ENCODE results near the gene ZNF587. TPM values are rescaled to one million over a fixed set of nuclear protein-coding genes. Genes with fewer than 3 reads are reported as not detected.

The ZNF587 gene
- total RNA-seq, 4 donors from 2014 or later = 13.2 to 27.5 (median 16.3) TPM

DNA sequence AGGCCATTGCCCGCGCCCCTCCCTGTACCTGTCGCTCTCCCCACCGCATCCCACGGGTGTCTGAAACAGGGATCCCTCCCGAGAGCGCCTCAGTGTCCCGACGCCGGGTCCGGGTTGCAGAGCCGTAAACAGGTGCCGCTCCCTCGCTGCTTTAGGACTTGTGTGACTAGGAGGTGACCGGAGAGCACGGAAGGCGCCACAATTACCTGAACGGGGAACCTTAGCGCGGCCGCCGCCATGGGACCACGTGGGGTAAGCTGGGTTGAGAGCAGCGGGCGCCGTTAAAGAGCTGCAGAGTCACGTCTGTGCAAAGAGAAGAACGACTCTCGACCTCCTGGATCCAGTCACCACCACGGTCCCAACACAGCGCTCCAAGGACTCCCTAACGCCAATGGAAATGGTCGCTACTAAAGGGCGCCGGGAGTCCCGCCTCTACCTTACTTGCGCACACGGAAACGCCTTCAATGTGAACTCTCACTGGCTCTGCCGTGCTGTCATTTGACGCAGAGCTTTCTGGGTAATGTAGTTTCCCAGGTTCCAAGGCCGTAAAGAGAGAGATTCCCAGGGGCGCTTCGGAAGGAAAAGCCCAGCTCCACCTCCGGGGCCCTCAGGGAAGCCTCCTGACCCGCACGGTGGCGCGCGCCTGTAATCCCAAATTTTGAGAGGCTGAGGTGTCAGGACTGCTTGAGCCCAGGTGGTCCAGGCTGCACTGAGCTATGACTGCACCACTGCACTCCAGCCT, 35.0 kb upstream of the ZNF587 start, which contains the start of gene ZNF552:
ZNF552 (minus strand) TSS at position 409 of the 742 bp plus-strand sequence; CDS start at position 239, 170 bp downstream.
- H3K27ac ChIP-seq = peak within 1 kb of the TSS; percentile 85 to 91 (median 89)
- peaks cover 10 to 40% (median 18%) of the 10 kb centered on the region in 3 donors for H3K4me1 ChIP-seq
- intact Hi-C loops (cut with DNase I) = no loop called here
- TF ChIP-seq POLR2A (IDR thresholded peaks at IDR 0.05) = peak in 3 of 4 donors; percentile 67 to 79 (median 74)
- TF ChIP-seq, protein P1, sequence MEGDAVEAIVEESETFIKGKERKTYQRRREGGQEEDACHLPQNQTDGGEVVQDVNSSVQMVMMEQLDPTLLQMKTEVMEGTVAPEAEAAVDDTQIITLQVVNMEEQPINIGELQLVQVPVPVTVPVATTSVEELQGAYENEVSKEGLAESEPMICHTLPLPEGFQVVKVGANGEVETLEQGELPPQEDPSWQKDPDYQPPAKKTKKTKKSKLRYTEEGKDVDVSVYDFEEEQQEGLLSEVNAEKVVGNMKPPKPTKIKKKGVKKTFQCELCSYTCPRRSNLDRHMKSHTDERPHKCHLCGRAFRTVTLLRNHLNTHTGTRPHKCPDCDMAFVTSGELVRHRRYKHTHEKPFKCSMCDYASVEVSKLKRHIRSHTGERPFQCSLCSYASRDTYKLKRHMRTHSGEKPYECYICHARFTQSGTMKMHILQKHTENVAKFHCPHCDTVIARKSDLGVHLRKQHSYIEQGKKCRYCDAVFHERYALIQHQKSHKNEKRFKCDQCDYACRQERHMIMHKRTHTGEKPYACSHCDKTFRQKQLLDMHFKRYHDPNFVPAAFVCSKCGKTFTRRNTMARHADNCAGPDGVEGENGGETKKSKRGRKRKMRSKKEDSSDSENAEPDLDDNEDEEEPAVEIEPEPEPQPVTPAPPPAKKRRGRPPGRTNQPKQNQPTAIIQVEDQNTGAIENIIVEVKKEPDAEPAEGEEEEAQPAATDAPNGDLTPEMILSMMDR (IDR thresholded peaks at IDR 0.05) = no peak
- peaks cover 0 to 30% (median 0%) of the 10 kb centered on the region in 3 donors for H3K36me3 ChIP-seq
- 0 to 1% methylated on average over 5 to 11 of the region's 50 CpGs for WGBS, 2 donors
- DNase-seq = peak; percentile 40
- no peaks in the 10 kb centered on the region for H3K27me3 ChIP-seq
- H3K4me3 ChIP-seq = peak within 1 kb of the TSS; percentile 70 to 85 (median 77)
- H3K9me3 ChIP-seq = no peaks in the 10 kb centered on the region

DNA sequence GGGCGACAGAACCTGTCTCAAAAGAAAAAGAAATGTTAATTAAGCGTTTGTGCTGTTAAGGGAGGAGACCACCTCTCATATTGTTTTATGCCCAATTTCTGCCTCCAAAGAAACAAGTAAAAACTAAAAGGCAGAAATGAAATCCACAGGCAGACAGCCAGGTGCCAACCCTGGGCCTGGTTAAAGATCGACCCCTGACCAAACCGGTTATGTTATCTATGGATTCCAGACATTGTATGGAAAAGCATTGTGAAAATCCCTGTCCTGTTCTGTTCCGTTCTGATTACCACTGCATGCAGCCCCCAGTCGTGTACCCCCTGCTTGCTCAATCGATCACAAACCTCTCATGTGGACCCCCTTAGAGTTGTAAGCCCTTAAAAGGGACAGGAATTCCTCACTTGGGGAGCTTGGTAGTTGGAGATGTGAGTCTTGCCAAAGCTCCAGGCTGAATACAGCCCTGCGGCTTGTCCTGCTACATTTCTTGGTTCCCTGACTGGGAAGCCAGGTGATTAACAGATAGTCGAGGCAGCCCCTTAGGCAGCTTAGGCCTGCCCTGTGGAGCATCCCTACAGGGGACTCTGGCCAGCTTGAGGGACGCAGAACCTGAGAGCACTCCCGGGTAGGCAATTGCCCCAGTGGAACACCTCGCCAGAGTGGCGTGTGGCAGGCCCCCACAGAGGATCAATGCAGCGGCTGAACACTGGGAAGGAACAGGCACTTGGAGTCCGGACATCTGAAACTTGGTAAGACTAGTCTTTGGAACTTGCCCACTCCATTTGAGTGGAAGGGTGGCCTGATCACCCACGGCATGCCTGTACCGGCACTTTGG, 34.2 kb upstream of the ZNF587 start:
- DNase-seq = no peak
- intact Hi-C loops (cut with DNase I) = no loop called here
- no peaks in the 10 kb centered on the region for H3K27me3 ChIP-seq
- no peaks in the 10 kb centered on the region for H3K9me3 ChIP-seq
- peak overlapping the region; percentile 70 to 85 (median 77) for H3K4me3 ChIP-seq
- peaks cover 0 to 23% (median 0%) of the 10 kb centered on the region in 3 donors for H3K36me3 ChIP-seq
- H3K27ac ChIP-seq = peak overlapping the region; percentile 85 to 91 (median 89)
- TF ChIP-seq, protein P1 (IDR thresholded peaks at IDR 0.05) = no peak
- no peak for TF ChIP-seq POLR2A (IDR thresholded peaks at IDR 0.05)
- WGBS, 2 donors = 80 to 84% methylated on average over 10 to 12 of the region's 17 CpGs
- peaks cover 10 to 46% (median 23%) of the 10 kb centered on the region in 3 donors for H3K4me1 ChIP-seq

DNA sequence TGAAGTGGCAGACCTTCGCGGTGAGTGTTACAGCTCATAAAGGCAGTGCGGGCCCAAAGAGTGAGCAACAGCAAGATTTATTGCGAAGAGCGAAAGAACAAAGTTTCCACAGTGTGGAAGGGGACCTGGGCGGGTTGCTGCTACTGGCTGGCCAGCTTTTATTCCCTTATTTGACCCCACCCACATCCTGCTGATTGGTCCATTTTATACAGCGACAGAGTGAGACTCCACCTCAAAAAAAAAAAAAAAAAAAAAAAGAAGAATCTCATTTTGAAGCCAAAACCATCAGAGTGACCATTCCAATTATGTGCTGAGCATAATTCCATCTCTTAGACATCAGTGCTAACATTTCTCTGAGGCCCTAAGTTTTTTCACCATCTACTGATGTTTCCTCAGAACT, 33.0 kb upstream of the ZNF587 start:
- Histone ChIP-seq H3K27ac (no peak overlapping the region), H3K9me3 (no peaks in the 10 kb centered on the region), H3K4me1 (peaks cover 15 to 58% (median 28%) of the 10 kb centered on the region in 3 donors), H3K4me3 (no peak overlapping the region), H3K36me3 (peaks cover 0 to 13% (median 0%) of the 10 kb centered on the region in 3 donors), H3K27me3 (no peaks in the 10 kb centered on the region)
- TF ChIP-seq POLR2A (IDR thresholded peaks at IDR 0.05) = no peak
- TF ChIP-seq, protein P1 (IDR thresholded peaks at IDR 0.05) = no peak
- intact Hi-C loops (cut with DNase I) = no loop called here
- 97% methylated on average over 7 of the region's 7 CpGs for WGBS, 2 donors
- DNase-seq = no peak

DNA sequence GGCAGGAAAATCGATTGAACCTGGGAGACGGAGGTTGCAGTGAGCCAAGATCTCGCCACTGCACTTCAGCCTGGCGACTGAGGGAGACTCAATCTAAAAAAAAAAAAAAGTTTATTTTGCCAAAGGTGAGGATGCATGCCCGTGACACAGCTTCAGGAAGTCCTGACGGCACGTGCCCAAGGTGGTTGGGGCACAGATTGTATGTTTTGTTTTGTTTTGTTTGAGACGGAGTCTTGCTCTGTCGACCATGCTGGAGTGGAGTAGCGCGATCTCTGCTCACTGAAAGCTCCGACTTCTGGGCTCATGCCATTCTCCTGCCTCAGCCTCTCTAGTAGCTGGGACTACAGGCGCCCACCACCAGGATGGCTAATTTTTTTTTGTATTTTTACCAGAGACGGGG, 31.7 kb upstream of the ZNF587 start:
- no peak for DNase-seq
- H3K4me1 ChIP-seq = peaks cover 15 to 59% (median 24%) of the 10 kb centered on the region in 3 donors
- H3K27ac ChIP-seq = no peak overlapping the region
- intact Hi-C loops (cut with DNase I) = no loop called here
- 94 to 97% methylated on average over 14 of the region's 14 CpGs for WGBS, 2 donors
- H3K9me3 ChIP-seq = no peaks in the 10 kb centered on the region
- no peaks in the 10 kb centered on the region for H3K27me3 ChIP-seq
- H3K4me3 ChIP-seq = no peak overlapping the region
- peaks cover 0 to 9% (median 0%) of the 10 kb centered on the region in 3 donors for H3K36me3 ChIP-seq
- no peak for TF ChIP-seq POLR2A (IDR thresholded peaks at IDR 0.05)
- TF ChIP-seq, protein P1 (IDR thresholded peaks at IDR 0.05) = no peak

All from esophagus squamous epithelium (tissue), 5 donors.